OCI-LY7 (cell line): ENCODE results near the gene UFD1.

Experiments
- CTCF ChIP-seq: fragments of 200-600 bp; sonication (generic); conservative IDR thresholded peaks from 2 replicates; pipeline ENCODE4 v1.5.1; 2014; ENCODE audit warnings: mild to moderate bottlenecking, antibody characterized with exemption, low read length, moderate library complexity, mixed read lengths
- EZH2phosphoT487 ChIP-seq: fragments of 200-600 bp; sonication (generic); IDR thresholded peaks from 2 replicates; pipeline ENCODE4 v1.6.1; 2018; ENCODE audit warnings: low read depth, borderline replicate concordance, mild to moderate bottlenecking, mixed run types, antibody characterized with exemption, low read length, moderate library complexity, mixed read lengths

DNA sequence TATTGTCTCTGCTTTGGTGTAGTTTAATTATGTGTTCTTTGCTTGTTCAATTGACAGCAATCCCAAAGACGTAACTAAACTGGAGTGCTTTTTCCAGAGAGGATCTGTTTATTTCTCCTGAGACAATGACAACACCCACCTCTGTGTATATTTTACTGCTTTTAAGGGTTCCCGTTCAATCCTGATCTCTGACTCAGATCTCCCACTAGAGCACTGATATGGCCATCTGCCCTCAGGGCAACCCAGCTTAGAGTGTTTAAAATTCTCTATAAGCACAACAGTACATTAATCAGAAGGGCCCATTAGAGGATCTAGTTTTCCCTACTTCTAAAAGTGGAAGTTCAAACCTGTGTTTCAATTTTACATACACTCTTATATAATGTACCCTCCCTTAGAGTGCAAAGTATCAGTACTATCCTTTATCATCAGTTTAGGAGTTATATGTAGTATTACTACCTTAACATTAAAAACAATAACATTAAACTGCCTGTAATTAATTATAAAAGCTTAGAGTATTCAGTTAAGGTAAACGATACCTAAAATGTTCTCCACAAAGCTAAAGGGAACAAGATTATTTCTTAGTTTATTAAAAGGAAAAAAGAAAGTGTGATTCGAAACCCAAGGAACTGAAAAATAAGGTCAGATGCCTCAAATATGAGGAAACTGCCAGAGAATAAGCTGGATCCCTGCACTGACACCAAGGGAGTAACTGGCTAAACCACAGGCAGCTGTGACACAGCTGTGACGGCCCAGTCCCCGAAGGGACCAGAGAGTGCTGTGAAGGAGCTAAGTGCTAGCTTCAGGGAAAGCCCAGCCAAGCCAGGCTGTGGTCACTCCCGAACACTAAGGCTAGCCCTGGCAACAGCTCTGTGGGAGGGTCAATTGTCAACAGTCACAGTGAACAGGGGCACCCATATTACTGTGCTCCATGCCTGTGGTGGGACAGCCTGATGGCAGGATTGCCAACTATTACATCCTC is 15.2 kb downstream of the UFD1 start:
- TF ChIP-seq CTCF, result no peak
- no peak for TF ChIP-seq EZH2phosphoT487
